GM12865 (cell line): ENCODE data around the gene SYNRG.

Experiments
- DNase-seq: peaks from one replicate; pipeline ENCODE4 v3.0.0; 2010; ENCODE audit warnings: low read depth
- H3K4me3 ChIP-seq: 2 replicates; pipeline ENCODE4 v1.5.1; 2011; ENCODE audit warnings: mild to moderate bottlenecking, low read depth, low read length, control low read depth
- TF ChIP-seq, protein P1 (sequence below): IDR thresholded peaks from 2 replicates; pipeline ENCODE4 v1.5.1; 2011; ENCODE audit warnings: low read length, control low read depth, low read depth, inconsistent platforms; ENCODE audit not compliant: insufficient read depth; ENCODE audit errors: missing control alignments

SYNRG gene

DNA sequence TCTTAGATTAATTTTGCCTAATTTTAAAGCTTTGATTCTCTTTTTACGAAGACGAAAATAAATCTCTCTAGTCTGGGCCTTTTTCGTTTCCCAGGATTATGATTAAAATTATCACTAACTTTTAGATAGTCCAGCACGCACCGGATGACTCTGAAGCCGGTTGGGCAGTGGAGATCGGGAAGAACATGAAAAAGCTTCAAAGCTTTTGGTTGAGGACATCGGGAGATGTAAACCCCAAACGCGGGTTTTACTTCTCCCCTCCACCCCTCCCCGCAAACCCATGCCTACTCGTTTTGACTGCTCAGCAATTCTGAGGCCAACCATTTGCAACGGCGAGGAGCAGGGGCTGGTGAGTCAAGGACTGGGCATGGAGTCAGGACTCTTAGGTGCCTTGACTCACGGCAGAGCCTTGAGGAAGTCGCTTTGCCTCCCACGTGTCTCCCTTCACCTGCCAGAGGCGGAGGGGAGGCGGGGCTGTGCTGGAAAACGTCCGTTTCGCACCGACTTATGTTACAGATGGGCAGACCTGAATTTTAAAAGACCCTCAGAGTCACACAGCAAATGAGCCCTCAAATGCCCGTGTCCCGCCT lies 120.5 kb downstream of the SYNRG start:
- DNase-seq: peak; percentile 65
- peak overlapping the region; percentile 97 for H3K4me3 ChIP-seq
- TF ChIP-seq, protein P1, sequence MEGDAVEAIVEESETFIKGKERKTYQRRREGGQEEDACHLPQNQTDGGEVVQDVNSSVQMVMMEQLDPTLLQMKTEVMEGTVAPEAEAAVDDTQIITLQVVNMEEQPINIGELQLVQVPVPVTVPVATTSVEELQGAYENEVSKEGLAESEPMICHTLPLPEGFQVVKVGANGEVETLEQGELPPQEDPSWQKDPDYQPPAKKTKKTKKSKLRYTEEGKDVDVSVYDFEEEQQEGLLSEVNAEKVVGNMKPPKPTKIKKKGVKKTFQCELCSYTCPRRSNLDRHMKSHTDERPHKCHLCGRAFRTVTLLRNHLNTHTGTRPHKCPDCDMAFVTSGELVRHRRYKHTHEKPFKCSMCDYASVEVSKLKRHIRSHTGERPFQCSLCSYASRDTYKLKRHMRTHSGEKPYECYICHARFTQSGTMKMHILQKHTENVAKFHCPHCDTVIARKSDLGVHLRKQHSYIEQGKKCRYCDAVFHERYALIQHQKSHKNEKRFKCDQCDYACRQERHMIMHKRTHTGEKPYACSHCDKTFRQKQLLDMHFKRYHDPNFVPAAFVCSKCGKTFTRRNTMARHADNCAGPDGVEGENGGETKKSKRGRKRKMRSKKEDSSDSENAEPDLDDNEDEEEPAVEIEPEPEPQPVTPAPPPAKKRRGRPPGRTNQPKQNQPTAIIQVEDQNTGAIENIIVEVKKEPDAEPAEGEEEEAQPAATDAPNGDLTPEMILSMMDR: no peak

DNA sequence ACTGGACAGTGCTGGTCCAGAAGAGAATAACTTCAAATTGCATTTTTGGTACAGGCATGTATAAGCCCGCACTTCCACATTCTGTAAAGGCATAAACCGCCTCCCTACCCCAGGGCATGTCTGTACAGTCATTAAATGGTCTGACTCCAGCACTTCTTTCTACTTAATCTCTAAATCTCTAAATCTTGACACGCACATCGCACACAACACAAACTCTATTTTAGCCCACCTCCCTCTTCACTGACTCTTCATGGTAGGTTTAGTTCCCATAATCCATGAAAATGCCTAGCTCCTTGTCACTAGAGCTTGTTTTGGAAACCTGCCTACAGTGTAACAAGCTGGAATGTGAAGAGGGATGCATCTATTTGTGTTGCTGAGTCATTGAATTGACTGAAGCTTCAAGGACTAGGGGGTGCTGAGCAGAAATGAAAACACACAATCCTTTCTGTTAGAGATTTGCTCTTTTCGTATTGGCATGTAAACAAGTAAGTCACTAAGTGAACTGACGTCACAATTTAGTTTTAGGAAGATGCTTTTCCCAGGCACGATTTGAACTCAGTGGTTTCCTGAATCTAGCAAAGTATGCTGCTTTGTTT lies 121.1 kb downstream of the SYNRG start:
- peak; percentile 18 for DNase-seq
- TF ChIP-seq, protein P1: no peak
- H3K4me3 ChIP-seq: peak overlapping the region; percentile 97

DNA sequence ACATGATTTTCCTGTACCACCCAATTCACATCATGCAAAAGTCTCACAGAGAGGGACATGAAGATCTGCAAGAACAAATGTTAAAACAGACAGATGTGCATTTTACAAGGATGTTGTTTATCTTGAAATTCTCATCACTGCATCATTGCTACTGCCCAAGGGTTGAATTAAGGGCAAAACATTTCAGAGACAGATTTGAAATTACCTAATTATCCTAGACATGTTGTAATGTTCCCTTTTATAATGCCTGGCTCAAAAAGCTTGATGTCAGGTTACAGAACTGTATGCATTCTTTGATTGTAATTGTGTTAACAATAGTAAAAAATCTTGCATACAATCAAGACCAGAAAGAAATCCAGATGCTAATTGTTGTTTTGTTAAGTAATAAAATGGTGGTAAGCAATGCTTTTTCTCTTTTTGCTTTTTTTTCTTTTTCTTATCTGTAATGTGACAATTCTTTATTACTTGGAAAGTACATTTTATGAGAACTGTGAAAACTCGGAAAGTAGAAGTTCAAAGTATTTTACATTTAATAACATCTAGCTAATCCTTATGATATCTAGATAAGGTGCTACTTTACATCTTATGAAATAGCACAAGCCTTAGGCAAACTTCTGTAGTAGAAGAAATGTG lies 123.2 kb downstream of the SYNRG start:
- TF ChIP-seq, protein P1: no peak
- no peak for DNase-seq
- no peak overlapping the region for H3K4me3 ChIP-seq

DNA sequence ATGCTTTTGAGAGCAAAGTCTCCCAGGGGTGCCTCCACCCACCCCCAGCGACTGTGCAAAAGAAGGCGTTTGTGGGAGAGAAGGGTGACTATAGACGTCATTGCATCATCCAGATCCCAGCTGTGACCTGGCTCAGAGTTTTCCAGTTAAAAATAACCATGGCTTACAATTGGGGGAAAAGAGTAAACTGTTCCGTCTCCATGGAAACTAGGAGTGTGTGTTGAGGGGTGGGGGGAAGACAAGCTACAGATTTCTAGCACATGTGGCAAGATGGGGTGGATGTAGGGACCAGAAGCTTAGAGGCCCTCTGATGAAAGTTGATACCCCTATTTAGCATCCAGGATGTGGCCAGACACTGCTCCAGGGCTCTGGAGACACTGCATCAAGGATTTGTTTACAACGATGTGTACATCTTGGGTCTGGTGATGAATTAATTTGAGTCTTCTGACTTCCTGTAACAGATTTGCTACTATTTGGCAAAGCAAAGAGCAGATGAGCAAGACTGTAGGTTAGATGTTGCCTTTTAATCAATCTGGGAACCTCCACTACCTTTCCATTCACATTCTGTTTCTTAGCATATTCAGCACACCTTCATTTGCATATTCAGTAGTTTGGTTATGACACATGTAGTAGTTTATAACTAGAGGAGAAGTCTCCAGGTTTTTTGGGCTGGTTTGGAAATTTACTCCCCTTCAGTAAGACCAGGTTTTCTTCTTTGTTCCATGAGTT lies 125.7 kb downstream of the SYNRG start:
- DNase-seq: peak; percentile 20
- TF ChIP-seq, protein P1: no peak
- no peak overlapping the region for H3K4me3 ChIP-seq

DNA sequence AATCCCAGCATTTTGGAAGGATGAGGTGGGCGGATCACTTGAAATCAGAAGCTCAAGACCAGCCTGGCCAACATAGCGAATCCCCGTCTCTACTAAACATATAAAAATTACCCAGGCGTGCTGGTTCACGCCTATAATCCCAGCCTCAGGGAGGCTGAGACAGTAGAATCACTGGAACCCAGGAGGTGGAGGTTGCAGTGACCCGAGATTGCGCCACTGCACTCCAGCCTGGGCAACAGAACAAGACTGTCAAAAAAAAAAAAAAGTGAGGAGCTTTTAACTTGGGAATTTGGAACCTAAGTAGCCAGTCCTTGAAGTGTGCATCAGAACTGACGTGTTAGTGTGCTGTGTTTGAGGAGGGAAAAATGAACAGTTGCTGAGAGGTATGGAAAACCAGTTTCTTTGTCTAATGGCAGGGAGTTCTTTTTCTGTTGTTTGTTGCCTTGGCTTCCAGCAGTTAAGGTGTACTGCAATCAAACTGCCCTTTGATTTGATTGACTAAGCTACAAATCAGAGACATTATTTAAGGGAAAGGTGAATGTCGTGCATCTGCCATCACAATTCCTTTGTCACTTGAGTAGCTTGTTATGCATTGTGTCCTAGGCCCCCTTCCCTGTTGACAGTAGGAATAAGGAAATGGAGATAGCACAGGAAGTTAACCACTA lies 128.1 kb downstream of the SYNRG start:
- DNase-seq: no peak
- TF ChIP-seq, protein P1: no peak
- H3K4me3 ChIP-seq: no peak overlapping the region

DNA sequence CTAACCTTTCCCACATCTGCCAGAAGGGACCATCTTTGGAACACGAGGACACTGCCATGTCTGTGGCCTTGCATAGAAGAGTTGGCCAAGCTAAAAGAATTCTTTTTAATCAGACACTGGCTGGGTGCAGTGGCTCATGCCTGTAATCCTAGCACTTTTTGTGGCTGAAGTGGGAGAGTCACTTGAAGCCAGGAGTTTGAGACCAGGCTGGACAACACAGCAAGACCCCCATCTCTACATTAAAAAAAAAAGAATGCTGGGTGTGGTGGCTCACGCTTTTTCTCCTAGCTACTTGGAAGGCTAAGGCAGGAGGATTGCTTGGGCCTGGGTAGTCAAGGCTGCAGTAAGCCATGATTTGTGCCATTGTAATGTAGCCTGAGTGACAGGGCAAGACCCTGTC lies 128.8 kb downstream of the SYNRG start:
- no peak for DNase-seq
- TF ChIP-seq, protein P1: no peak
- no peak overlapping the region for H3K4me3 ChIP-seq
